GM12878 (cell line): ENCODE data around the gene RRP36.

Source experiments
- BMI1 ChIP-seq: fragments of 450-650 bp; IDR thresholded peaks from 2 replicates; pipeline ENCODE4 v1.6.1; 2016; ENCODE audit warnings: mild to moderate bottlenecking, moderate library complexity, borderline replicate concordance
- BRCA1 ChIP-seq: IDR thresholded peaks from 2 replicates; pipeline ENCODE4 v1.6.1; 2011; ENCODE audit warnings: low read depth, low read length, improper control_type of control experiment
- CTCF ChIP-seq, 3 experiments: IDR thresholded peaks in 2 of 3; conservative IDR thresholded peaks in 1 of 3; 2 replicates each; pipeline ENCODE4 v1.5.1; 2011; ENCODE audit warnings: low read depth in 3 of 3, low read length in 3 of 3, mild to moderate bottlenecking in 3 of 3, control low read depth in 2 of 3, moderate library complexity in 2 of 3, inconsistent platforms in 1 of 3, mixed read lengths in 1 of 3; ENCODE audit not compliant: control insufficient read depth in 2 of 3, insufficient read depth in 1 of 3; ENCODE audit errors: extremely low read depth in 1 of 3
- ELK1 ChIP-seq: IDR thresholded peaks from 2 replicates; pipeline ENCODE4 v1.6.1; 2012; ENCODE audit warnings: low read depth, low read length, improper control_type of control experiment
- GABPA ChIP-seq: IDR thresholded peaks from 2 replicates; pipeline ENCODE4 v1.6.1; 2014; ENCODE audit warnings: antibody characterized with exemption, low read depth, mild to moderate bottlenecking, inconsistent platforms
- GATAD2B ChIP-seq: fragments of 450-650 bp; conservative IDR thresholded peaks from 2 replicates; pipeline ENCODE4 v1.6.1; 2017; ENCODE audit warnings: low read depth, mild to moderate bottlenecking, moderate library complexity
- MTA3 ChIP-seq: IDR thresholded peaks from 2 replicates; pipeline ENCODE4 v1.6.1; 2012; ENCODE audit warnings: low read length, inconsistent platforms, borderline replicate concordance
- NFXL1 ChIP-seq: fragments of 450-650 bp; IDR thresholded peaks from 2 replicates; pipeline ENCODE4 v1.6.1; 2017; ENCODE audit warnings: antibody characterized with exemption, mild to moderate bottlenecking, borderline replicate concordance
- TF ChIP-seq, protein P1 (sequence below): IDR thresholded peaks from 2 replicates; pipeline ENCODE4 v1.6.1; 2011; ENCODE audit warnings: low read depth, low read length, improper control_type of control experiment, borderline replicate concordance

- TF ChIP-seq ELK1 (no peak), BMI1 (no peak), CTCF (IDR thresholded peaks at IDR 0.05 in 2 of 3, conservative IDR thresholded peaks at IDR 0.05 in 1 of 3; ENCODE audit: control insufficient read depth in 2 of 3, extremely low read depth in 1 of 3, insufficient read depth in 1 of 3, low read depth in 3 of 3, low read length in 3 of 3) (no peak), GATAD2B (no peak), NFXL1 (no peak), MTA3 (no peak), BRCA1 (no peak), GABPA (no peak)
- TF ChIP-seq, protein P1, sequence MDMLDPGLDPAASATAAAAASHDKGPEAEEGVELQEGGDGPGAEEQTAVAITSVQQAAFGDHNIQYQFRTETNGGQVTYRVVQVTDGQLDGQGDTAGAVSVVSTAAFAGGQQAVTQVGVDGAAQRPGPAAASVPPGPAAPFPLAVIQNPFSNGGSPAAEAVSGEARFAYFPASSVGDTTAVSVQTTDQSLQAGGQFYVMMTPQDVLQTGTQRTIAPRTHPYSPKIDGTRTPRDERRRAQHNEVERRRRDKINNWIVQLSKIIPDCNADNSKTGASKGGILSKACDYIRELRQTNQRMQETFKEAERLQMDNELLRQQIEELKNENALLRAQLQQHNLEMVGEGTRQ: no peak
These were observed 40.4 kb downstream of the RRP36 start for GRCh38 chr6:43061861-43062260.
